ENCODE measurements around the gene PAQR6.

DNA sequence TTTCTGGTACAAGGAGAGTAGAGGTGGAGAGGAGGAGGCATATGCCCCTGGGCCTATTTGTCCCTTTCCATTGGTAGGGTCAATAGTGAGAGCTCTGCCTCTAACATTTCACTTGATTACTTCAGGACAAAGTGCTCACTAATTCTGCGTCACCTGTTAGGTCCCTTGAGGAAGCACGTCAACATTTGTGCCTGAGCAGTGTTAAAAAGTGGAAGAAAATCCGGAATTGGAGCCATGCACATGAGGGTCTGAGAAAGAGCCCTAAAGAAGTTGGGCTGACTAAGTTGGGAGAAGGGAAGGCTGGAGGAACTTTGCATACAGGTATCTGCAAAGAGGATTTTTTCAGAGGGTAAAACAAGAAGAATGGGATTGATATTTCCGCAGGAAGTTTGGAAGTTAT, 52.0 kb downstream of the PAQR6 start:
- TF ChIP-seq, protein P1, sequence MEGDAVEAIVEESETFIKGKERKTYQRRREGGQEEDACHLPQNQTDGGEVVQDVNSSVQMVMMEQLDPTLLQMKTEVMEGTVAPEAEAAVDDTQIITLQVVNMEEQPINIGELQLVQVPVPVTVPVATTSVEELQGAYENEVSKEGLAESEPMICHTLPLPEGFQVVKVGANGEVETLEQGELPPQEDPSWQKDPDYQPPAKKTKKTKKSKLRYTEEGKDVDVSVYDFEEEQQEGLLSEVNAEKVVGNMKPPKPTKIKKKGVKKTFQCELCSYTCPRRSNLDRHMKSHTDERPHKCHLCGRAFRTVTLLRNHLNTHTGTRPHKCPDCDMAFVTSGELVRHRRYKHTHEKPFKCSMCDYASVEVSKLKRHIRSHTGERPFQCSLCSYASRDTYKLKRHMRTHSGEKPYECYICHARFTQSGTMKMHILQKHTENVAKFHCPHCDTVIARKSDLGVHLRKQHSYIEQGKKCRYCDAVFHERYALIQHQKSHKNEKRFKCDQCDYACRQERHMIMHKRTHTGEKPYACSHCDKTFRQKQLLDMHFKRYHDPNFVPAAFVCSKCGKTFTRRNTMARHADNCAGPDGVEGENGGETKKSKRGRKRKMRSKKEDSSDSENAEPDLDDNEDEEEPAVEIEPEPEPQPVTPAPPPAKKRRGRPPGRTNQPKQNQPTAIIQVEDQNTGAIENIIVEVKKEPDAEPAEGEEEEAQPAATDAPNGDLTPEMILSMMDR (IDR thresholded peaks at IDR 0.05), result no peak
- no peak for TF ChIP-seq EP300 (IDR thresholded peaks at IDR 0.05)
- TF ChIP-seq POLR2A (IDR thresholded peaks at IDR 0.05), result no peak
